GM18511 (cell line): ENCODE results near the gene COL18A1.
"Not testable (repeated sequence)": the region's sequence is repeated elsewhere in the genome, so short reads cannot be mapped to it uniquely, and the experiment has no call there.

ENCODE experiments used
- ATAC-seq: cut with Tn5 transposase; IDR thresholded peaks from one replicate; pipeline ENCODE4 v1.9.1; 2021; ENCODE audit warnings: mild to moderate bottlenecking, moderate library complexity; ENCODE audit not compliant: unreplicated experiment

Gene COL18A1

GRCh38 chr21:45404730-45405270 is at the start of gene COL18A1:
COL18A1 (plus strand) TSS chr21:45405165; CDS start chr21:45405231, 66 bp downstream.
- ATAC-seq = no peak

GRCh38 chr21:45355573-45355972 is 49.4 kb upstream of the COL18A1 start:
- ATAC-seq = no peak

GRCh38 chr21:45356251-45356650 is 48.7 kb upstream of the COL18A1 start:
- no peak for ATAC-seq

GRCh38 chr21:45356653-45357435 is 48.1 kb upstream of the COL18A1 start:
- no peak for ATAC-seq

- no peak for ATAC-seq
These were observed 47.3 kb upstream of the COL18A1 start for GRCh38 chr21:45357436-45358260.

- ATAC-seq = no peak
These were observed 46.7 kb upstream of the COL18A1 start for GRCh38 chr21:45358261-45358670.

- no peak for ATAC-seq
These were observed 46.2 kb upstream of the COL18A1 start for GRCh38 chr21:45358711-45359310.

GRCh38 chr21:45359451-45360217 is 45.3 kb upstream of the COL18A1 start:
- ATAC-seq = no peak

- ATAC-seq = no peak
These were observed 43.6 kb upstream of the COL18A1 start for GRCh38 chr21:45361033-45361997.

- ATAC-seq = no peak
These were observed 42.8 kb upstream of the COL18A1 start for GRCh38 chr21:45362077-45362747.

- no peak for ATAC-seq
These were observed 42.2 kb upstream of the COL18A1 start for GRCh38 chr21:45362748-45363145.

GRCh38 chr21:45363272-45363671 is 41.7 kb upstream of the COL18A1 start:
- not testable (repeated sequence) for ATAC-seq

GRCh38 chr21:45363921-45364467 is 41.0 kb upstream of the COL18A1 start:
- ATAC-seq = no peak

GRCh38 chr21:45364468-45365185 is 40.3 kb upstream of the COL18A1 start:
- ATAC-seq = no peak

- ATAC-seq = no peak
These were observed 39.8 kb upstream of the COL18A1 start for GRCh38 chr21:45365186-45365607.

- no peak for ATAC-seq
These were observed 39.2 kb upstream of the COL18A1 start for GRCh38 chr21:45365608-45366241.

- ATAC-seq = no peak
These were observed 38.5 kb upstream of the COL18A1 start for GRCh38 chr21:45366476-45366875.
